CD4-positive, alpha-beta T cell treated with Interleukin-4 for 4 hours (primary cell): ENCODE data around the gene KRT80.
"Not testable (repeated sequence)": the region's sequence is repeated elsewhere in the genome, so short reads cannot be mapped to it uniquely, and the experiment has no call there.

Experiments
- DNase-seq: peaks from one replicate; pipeline ENCODE4 v3.0.0-alpha.2; 2020

KRT80 gene

DNA sequence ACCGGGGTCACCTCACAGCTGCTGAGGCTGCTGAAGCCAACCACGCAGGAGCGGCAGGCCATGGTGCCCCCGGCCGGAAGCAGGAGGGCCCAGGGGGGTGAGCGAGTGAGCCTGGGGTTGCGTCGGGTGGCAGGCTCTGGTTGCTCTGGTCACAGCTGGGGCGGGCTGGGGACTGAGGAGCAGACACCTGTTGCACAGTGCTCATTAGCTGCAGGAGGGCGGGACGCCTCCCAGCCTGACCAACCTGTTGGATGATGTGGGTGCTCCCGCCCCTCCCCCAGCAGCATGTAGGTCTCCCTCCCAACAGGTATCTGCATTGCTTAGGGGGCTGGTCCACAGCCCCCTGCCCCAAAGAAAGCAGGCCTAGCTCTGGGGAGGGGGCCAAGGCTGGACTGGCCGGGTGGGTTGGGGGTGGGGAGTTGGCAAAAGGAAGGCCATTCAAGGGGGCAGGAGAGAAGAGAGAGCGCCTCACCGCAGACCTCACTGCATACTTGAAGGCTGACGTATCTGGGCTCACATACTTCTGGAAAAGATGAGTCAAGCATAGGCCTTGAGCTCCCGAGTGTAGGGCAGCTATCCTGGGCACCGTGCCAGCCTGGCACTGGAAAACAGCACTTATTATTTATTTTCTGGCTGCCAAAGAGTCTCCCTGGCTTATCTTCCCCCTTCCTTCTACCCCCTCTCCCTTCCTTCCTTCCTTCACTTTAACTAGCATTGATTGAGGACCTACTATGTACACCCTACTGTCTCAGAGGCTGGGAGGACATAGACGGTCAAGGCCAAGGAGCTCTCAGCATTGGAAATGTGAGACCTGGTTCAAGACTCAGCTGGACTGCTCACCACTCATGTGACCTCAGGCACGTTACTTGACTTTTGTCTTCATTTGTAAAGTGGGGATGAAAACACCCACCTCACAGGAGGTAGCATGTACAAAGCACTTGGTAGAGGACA, at the start of gene KRT80:
KRT80 (minus strand) TSS at position 174 of the 951 bp plus-strand sequence; CDS start at position 62, 112 bp downstream.
- no peak for DNase-seq

DNA sequence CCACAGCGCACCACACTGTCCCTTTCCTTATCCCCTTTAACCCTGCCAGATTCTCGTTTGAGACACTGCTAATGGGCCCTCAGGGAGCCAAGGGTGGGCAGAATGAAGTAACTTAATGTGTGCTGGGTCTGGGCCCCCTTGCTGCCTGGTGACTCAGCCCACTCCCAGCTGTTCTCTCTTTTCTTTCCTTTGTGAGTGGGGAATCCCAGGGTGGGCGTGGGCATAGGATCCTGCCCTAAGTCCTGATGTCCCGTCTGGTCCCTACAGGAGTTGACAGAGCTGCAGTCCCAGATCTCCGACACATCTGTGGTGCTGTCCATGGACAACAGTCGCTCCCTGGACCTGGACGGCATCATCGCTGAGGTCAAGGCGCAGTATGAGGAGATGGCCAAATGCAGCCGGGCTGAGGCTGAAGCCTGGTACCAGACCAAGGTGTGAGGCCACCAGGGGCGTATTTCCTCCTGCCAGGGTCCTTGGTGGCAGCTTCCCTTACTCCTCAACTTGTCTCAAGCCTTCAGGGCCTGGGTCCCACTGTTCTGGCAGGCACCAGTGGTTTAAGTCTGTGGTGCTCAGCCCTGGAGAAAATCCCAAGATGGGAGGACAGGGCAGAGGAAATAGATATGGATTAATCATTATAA, 49.5 kb upstream of the KRT80 start:
- DNase-seq, result no peak

DNA sequence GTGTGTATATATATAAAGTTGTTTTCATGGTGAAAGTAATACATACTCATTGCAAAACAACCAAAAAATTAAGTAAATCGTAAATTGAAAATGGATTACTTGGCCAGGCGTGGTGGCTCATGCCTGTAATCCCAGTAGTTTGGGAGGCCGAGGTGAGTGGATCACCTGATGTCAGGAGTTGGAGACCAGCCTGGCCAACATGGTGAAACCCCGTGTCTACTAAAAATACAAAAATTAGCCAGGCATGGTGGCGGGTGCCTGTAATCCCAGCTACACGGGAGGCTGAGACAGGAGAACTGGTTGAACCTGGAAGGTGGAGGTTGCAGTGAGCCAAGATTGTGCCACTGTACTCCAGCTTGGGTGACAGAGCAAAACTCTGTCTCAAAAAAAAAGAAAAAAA, 48.4 kb upstream of the KRT80 start:
- not testable (repeated sequence) for DNase-seq

DNA sequence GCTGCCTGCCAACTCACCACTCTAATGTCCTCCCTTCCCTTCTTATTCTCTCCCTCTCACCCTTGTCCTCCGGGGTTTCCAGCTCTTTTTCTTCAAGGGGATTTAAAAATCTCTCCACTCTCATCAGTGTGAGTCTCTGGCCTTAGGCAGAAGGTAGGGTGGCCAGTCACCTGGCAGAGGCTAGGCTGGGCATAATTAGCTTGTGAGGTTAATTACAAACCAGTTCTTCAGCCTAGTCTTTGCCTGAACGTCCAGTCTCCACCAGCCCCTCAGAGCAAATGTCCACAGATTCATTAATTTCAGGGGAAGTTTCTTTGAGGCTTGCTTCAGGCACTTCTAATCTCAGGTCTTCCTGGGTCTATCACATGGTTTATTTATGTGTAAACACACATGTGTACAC, 48.0 kb upstream of the KRT80 start:
- DNase-seq, result no peak

DNA sequence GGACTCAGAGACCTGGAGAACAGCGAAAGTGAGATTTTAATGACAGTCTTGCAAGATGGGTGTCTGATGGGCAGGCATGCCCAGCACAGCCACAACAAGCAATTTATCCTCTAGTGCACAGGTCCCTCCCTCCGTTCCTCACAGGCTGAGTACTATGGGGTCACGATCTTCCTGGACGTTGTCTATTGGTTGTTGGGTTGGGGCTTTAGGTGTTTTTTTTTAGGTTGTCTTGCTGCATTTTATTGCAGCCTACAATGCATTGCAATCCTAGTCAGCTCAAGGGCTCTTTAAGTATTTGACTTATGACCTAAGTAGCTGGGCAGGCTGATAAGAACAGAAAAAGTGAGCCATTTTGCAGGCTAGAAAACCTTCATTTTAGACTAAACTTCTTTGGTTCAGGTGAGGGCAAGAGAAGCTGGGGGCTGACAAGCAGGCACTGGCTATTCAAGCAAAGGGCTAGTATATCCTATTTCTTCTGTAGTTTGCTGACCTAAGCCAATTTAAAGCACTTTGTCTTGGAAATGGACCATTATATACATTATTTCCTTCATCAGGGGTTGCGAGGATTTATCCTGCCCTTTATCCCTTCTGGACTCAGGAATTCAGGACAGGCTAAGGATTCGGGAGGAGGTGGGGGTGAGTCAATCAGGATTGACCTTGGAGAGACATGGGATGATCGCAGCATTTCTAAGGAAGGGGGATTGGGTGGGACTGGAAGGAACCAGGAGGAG, 47.3 kb upstream of the KRT80 start:
- DNase-seq, result no peak

DNA sequence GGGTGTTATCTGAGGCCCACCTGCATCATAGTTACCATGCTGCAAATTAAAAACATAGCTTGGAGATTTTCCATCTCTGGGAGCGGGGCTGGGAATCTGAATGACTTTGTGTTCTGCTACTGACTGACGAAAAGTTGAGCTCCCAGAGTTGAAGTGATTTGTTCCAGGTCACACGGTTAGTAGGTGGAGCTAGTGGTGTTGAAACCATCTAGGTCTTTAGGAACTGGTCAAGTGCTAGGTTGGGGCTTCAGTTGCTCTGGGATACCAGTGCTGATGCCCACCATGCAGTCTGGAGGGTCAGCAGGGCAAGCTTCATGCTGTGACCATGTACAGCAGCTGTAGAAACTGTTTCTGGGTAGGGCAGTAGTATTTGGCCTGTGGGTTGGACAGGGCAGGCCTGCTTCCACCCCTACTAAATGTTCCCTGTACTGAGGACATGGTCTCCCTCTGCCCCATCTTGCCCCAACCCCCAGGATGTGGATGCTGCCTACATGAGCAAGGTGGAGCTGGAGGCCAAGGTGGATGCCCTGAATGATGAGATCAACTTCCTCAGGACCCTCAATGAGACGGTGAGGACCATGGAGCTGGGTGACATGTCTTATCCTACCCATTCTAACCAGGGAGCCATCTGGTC, 46.5 kb upstream of the KRT80 start:
- no peak for DNase-seq

DNA sequence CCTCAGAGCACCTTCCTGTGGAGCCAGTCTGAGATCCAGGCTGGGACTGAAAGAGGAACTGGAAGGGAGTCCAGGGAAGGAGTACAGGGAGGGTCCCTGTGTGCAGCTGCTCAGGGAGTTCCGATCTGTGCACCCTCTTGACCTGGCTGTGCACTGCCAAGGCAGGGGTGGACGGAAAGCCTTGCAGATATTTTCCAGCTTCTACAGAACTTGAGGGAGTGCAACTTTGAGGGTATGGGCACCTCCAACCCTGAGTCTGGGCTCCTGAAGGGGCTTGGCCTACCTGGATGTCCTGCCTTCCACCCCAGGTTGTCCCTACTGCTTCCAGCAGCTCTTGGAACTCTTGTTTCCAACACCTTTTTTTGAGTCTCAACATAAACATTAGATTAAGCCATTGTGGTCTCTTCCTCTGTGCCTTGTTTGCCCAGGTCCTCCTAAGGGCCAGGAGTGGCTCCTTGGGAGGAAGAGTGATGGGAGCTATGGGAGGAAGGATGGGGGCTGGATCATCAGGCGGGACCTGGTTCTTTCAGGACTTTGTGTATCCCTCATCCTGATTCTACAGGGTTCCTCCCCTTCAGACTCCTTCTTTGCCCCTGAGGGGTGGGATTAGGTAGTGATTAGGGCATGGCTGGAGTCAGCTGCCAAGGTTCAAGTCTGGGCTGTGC, 44.7 kb upstream of the KRT80 start:
- no peak for DNase-seq

DNA sequence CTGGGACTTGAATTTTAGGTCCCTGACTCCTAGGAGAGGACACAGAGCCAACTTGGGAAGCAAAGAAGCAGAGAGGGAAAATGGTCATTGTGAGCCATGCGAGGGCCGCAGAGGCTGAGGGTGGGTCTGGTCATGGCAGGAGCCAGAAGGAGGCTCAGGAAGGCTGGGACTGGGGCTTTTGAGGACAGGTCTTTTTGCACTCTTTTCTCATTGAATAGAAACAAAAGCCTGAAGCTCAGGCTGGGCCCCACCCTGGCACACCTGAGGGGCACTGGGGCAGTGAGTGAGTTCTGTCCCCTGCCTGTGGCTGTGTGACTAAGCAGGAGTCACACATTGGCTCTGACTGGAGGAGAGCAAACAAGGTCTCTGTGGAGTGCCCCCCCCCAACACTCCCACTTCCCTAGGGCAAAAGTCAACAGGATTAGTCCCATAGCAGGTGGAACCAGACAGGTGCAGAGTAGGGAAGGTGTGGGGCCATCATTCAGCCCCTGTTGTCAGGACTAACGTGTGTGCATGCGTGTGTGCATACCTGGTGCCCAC, 44.1 kb upstream of the KRT80 start:
- no peak for DNase-seq

DNA sequence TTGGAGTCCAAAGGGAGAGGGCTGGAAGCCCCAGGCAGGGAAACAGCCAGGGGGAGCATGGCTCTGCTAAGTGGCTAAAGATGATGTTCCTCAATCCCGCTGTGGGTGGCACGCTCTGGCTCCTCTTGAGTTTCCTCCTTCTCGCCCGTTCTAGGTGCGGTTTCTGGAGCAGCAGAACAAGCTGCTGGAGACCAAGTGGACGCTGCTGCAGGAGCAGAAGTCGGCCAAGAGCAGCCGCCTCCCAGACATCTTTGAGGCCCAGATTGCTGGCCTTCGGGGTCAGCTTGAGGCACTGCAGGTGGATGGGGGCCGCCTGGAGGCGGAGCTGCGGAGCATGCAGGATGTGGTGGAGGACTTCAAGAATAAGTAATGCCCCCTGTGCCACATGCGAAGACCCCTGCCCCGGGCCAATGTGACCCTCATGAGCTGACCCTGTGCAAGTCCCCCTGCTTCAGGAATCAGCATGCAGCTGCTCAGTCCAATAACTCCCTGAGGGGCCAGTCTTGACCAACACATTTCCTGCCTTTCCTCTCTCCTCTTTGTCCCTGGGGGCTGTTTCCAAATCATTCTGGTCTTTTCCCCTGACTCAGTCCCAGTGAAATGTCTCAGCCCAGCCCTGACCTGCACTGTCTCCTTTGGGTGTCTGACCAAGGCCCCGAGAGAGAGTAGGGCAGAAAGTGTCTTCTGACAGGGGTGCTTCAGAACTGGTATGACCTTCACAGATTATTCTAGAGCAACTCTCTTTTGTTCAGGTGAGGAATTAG, 43.4 kb upstream of the KRT80 start:
- no peak for DNase-seq

DNA sequence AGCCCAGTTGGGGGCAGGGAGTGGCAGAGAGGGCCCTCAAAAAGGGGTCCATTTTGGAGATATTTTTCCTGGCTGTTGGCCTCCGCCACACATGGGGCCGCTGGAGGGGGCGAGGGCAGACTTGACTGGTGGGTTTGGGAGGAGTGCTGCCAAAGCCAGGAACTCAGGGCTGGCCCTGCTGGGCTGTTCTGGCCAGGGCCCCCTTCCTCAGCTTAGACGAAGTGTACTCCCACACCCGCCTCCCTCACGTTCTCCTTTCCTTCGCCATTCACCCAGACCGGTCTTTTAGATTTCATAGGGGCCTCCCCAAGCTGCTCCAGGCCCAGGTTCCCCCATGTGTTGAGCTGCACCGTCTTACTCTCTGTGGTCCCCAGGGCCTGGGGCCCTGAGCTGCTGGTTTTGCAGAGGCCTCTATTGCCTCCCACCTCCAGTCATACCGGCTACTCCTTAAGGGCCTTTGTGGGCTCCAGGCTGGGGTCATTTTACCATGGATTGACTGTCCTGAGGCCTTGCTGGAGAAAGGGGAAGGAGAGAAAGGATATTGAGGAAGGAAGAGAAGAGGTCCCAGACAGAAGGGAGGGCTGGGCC, 42.5 kb upstream of the KRT80 start:
- no peak for DNase-seq

DNA sequence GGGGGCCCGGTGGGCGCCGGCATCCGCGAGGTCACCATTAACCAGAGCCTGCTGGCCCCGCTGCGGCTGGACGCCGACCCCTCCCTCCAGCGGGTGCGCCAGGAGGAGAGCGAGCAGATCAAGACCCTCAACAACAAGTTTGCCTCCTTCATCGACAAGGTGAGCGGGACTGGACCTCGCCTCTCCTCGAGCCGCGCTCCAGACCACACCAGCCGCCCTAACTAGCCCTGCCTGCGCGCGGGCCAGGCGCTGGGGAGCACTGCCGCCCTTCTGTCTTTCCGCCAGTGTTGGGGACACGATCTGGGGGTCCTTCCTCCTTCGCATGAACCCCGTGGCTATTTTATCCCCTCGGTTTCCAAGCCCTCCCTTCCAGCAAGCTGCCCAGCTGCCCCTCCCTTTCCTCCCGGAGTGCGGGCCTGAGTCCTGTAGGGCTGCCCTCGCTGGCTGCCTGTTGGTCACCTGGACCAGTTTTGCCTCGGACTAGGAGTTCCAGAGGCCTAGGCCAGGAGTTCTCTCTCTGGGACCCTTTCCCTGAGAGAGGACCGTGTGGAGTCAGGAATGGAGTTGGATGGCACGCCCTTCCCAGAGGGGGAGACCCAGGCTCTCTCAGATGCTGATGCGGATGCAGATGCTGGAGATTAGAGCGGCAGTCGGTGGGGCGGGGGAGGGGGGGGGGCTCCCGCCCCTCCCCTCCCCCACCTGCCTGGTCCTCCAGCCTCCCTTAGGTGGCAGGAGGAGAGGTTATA, 41.8 kb upstream of the KRT80 start:
- DNase-seq, result no peak

DNA sequence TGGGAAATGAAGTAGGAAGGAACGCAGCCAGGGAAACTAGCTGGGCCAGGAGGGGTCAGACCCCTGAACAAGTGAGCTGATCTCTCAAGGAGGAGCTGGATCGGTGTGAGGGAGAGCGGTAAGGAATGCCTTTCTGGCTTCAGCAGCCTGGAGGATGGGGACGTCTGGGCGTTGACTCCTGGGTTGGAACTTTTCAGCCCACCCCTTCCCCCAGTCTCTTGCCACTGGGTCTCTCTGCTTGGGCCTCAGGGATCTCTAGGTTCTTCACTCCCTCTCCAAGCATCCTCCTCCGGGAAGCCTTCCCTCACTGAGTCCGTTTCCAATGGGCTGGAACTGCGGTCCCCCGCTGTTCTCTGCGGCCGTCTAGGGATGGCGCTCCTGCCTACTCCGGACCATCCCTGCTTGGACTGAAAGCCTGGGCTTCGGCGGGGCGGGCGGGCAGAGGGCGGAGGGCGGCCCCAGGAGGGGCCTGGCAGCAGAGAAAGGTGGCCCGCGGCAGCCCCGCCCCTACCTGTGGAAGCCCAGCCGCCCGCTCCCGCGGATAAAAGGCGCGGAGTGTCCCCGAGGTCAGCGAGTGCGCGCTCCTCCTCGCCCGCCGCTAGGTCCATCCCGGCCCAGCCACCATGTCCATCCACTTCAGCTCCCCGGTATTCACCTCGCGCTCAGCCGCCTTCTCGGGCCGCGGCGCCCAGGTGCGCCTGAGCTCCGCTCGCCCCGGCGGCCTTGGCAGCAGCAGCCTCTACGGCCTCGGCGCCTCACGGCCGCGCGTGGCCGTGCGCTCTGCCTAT, 41.1 kb upstream of the KRT80 start, which contains the start of gene KRT7:
KRT7 (plus strand) TSS at position 570 of the 788 bp plus-strand sequence; CDS start at position 624, 54 bp downstream.
- DNase-seq, result no peak

DNA sequence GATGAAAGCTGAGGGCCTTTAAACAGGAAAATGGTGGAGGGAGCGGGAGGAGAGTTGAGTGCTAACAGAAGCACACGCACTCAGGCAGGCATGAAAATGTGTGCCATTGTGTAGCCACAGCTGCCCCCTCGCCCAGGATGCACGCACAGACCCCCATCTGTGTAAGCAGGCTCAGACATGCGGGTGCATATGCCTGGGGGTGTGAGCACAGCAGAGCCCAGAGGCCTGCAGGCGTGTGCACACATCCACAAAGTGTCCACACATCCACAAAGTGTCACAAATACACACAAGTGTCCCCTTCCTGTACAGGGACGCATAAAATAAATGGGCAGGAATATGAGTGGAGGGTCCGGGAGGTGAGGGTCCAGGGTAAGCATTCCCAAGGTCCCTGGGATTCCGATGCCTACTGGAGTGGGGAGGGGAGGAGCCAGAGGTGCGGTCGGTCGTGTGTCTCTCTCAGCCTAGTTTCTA, 40.4 kb upstream of the KRT80 start:
- DNase-seq, result no peak

DNA sequence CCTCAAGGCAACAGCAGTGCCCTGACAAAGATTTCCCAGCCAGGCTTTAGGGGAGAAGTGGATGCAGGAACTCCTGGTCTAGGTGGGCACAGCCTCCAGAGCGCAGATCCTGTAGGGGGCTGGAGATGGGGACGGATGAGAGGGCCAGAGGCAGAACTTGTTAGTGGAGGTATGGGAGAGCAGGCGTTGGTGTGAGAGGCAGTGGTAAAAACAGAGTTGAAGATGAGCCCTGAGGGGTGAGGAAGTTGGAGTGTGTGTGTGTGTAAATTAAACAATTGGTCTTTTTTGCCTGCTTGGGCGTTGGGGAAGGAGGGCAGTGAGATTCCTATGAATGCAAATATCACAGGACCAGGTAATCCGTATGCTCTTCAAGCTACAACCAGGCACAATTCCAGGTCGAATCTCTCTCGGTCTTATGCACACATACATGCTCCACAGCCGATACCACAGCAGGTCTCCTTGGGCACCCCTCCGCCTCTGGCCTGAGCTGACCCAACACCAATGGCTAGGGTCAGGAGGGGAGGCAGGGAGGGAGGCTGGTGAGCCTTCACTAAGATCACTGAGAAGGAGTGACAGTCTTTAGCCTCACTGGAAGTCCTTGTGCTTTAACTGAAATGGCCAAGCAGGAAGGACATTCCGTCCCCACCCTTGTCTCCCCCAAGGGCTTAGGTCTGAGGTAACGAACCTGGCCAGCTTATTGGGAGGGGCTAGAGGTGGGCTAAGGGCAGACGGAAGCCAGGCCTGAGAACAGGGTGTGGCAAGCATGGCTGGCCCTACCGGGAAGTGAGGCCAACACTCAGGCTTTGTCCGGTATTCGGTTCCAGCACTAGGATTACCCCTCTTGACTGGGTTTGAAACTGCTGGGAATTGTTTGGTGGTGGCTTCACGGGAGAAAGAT, 39.7 kb upstream of the KRT80 start:
- no peak for DNase-seq

DNA sequence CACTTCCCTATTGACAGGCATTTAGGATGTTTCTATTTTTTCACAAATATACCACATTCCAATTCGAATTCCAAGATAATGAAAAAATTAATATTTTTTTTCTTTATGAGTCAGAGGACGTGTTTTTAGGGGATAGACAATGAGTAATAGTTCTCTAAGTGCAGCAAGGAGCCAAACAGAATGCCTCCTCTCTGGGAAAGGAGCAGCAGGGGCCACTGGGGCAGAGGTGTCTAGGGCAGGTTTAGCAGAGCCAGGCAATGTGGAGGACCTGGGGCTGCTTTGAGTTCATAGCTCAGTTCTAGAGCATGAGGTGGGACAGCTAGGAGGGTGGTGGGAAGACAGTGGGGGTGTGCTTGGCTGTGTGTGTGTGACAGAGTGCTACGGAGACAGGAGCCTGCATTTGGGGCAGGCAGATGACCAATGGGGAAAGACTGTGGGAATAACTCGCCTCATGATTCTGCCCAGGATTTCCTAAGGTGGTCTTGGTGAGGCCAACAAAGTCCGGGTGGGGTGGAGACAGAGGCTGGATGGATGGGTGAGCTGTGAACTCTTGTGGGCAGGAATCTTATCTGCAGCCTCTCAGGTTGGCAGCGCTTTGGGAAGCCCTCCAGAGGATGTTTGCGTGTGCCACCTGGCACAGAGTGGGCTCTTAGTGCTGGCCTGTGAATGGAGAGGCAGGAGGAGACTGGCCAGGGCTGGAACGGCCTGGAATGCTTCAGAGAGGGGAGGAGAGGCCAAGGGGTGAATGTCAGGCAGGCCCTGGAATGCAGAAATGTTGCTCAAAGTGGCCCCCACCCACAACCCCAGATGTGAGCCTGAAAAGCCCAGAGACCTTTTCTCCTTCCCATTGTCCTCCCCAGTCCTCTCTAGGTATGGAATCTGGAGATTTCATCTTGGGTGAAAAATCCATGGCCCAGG, 38.8 kb upstream of the KRT80 start:
- DNase-seq, result no peak

DNA sequence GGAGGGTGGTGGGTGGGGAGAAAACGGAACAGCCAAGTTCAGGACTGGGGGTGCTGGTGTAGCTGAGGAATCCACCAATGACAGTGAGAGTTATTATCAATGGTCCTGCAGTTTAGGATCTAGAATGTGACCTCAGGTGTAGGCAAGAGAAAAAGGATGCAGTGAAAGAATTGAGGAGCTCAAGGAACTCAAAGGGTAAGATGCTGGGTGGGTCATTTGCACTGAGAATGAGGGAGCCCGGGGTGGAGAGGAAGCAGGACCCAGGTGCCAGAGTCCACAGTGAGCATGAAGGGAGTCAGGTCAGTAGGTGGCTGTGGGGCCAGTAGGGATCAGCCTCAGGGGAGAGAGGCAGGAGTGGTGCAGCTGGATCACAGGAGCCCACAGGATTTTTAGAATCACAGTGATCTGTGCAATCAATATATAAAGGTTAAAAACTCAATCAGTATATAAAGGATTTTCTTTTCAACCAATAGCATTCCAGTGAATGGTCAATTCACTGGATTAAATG, 38.1 kb upstream of the KRT80 start:
- DNase-seq, result no peak

DNA sequence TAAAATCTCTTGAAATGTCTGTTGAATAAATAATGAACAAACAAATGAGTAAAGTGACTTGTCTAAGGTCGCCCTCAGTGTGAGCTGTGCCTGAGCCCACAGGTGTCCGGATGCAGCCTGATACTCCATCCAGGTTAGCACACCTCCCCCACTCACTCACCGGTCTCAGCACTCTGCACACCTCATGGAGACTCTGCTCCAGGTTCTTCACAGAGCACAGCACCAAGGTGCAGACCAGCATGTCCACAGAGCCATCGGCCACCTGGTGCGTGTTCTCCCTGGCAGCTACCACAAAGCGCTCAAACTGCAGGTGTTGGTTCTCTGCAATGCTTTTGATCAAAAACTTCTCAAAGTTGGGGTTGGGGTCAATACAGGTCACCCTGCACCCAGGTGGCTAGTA, 37.1 kb upstream of the KRT80 start:
- no peak for DNase-seq
